ENCODE results near the gene PNKD.

DNA sequence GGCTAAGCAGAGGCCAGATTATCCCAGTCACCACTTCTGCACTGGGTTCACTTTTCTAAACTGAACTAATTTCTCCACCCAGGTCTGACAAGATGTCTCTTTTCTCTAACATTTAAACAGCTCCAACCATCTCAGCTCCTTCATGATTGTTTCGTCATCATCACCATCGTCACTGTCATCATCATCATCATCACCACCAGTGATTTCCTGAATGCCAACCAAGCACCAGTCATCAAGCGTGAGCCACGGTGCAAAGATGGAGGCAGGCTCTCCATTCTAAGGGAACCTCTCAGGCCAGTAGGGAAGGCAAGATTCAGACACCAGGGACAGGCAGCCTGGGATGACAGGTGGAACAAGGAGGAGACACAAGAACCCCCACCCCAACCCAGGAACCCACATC lies 47.5 kb downstream of the PNKD start:
- TF ChIP-seq, protein P1, sequence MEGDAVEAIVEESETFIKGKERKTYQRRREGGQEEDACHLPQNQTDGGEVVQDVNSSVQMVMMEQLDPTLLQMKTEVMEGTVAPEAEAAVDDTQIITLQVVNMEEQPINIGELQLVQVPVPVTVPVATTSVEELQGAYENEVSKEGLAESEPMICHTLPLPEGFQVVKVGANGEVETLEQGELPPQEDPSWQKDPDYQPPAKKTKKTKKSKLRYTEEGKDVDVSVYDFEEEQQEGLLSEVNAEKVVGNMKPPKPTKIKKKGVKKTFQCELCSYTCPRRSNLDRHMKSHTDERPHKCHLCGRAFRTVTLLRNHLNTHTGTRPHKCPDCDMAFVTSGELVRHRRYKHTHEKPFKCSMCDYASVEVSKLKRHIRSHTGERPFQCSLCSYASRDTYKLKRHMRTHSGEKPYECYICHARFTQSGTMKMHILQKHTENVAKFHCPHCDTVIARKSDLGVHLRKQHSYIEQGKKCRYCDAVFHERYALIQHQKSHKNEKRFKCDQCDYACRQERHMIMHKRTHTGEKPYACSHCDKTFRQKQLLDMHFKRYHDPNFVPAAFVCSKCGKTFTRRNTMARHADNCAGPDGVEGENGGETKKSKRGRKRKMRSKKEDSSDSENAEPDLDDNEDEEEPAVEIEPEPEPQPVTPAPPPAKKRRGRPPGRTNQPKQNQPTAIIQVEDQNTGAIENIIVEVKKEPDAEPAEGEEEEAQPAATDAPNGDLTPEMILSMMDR (conservative IDR thresholded peaks at IDR 0.05 in 1 of 2, IDR thresholded peaks at IDR 0.05 in 1 of 2; ENCODE audit: low read depth in 1 of 2, low read length in 2 of 2), result no peak
- TF ChIP-seq EZH2 (IDR thresholded peaks at IDR 0.05; ENCODE audit: low read length, missing control alignments), result no peak
